ENCODE measurements around the gene TANK.
"Not testable (repeated sequence)": the region's sequence is repeated elsewhere in the genome, so short reads cannot be mapped to it uniquely, and the experiment has no call there.

TANK gene

GRCh38 chr2:161160226-161161073 lies at the start of gene TANK:
TSS of gene TANK (plus strand) at chr2:161160428. CDS start at chr2:161179663, 19,235 bp downstream.
- DNase-seq (ENCODE audit: low read depth, low spot score) = peak; percentile 94

GRCh38 chr2:161111531-161111930 lies 48.7 kb upstream of the TANK start:
- no peak for DNase-seq (ENCODE audit: low read depth, low spot score)

GRCh38 chr2:161112908-161113307 lies 47.3 kb upstream of the TANK start:
- no peak for DNase-seq (ENCODE audit: low read depth, low spot score)

GRCh38 chr2:161113693-161114575 lies 46.3 kb upstream of the TANK start:
- no peak for DNase-seq (ENCODE audit: low read depth, low spot score)

GRCh38 chr2:161115205-161115604 lies 45.0 kb upstream of the TANK start:
- DNase-seq (ENCODE audit: low read depth, low spot score) = no peak

- DNase-seq (ENCODE audit: low read depth, low spot score) = no peak
Observed at GRCh38 chr2:161115605-161116380, 44.4 kb upstream of the TANK start.

GRCh38 chr2:161116509-161116908 lies 43.7 kb upstream of the TANK start:
- DNase-seq (ENCODE audit: low read depth, low spot score) = no peak

GRCh38 chr2:161117506-161117905 lies 42.7 kb upstream of the TANK start:
- no peak for DNase-seq (ENCODE audit: low read depth, low spot score)

- no peak for DNase-seq (ENCODE audit: low read depth, low spot score)
Observed at GRCh38 chr2:161118722-161119121, 41.5 kb upstream of the TANK start.

GRCh38 chr2:161119483-161119882 lies 40.7 kb upstream of the TANK start:
- no peak for DNase-seq (ENCODE audit: low read depth, low spot score)

- no peak for DNase-seq (ENCODE audit: low read depth, low spot score)
Observed at GRCh38 chr2:161120775-161121174, 39.5 kb upstream of the TANK start.

- DNase-seq (ENCODE audit: low read depth, low spot score) = no peak
Observed at GRCh38 chr2:161121622-161122021, 38.6 kb upstream of the TANK start.

GRCh38 chr2:161122772-161123530 lies 37.3 kb upstream of the TANK start:
- peak; percentile 90 for DNase-seq (ENCODE audit: low read depth, low spot score)

GRCh38 chr2:161123531-161124030 lies 36.6 kb upstream of the TANK start:
- no peak for DNase-seq (ENCODE audit: low read depth, low spot score)

GRCh38 chr2:161124201-161124600 lies 36.0 kb upstream of the TANK start:
- no peak for DNase-seq (ENCODE audit: low read depth, low spot score)

GRCh38 chr2:161128885-161129284 lies 31.3 kb upstream of the TANK start:
- DNase-seq (ENCODE audit: low read depth, low spot score) = no peak

- no peak for DNase-seq (ENCODE audit: low read depth, low spot score)
Observed at GRCh38 chr2:161130354-161130753, 29.9 kb upstream of the TANK start.

GRCh38 chr2:161131074-161131680 lies 29.1 kb upstream of the TANK start:
- no peak for DNase-seq (ENCODE audit: low read depth, low spot score)

- no peak for DNase-seq (ENCODE audit: low read depth, low spot score)
Observed at GRCh38 chr2:161131804-161132203, 28.4 kb upstream of the TANK start.

GRCh38 chr2:161132384-161132783 lies 27.8 kb upstream of the TANK start:
- not testable (repeated sequence) for DNase-seq (ENCODE audit: low read depth, low spot score)

Measured in astrocyte of the hippocampus (primary cell).